Measurements from ENCODE around the gene SLC9A9. TPM values are rescaled to one million over a fixed set of nuclear protein-coding genes. Genes with fewer than 3 reads are reported as not detected.

SLC9A9 gene
- total RNA-seq, 4 donors from 2014 or later, result 2.1 to 40.4 (median 7.2) TPM

GRCh38 chr3:143830786-143831185 is 17.5 kb downstream of the SLC9A9 start:
- DNase-seq, result no peak
- no peaks in the 10 kb centered on the region for H3K9me3 ChIP-seq
- H3K4me3 ChIP-seq, result no peak overlapping the region
- TF ChIP-seq POLR2A (IDR thresholded peaks at IDR 0.05) (no peak), CTCF (IDR thresholded peaks at IDR 0.05) (no peak)
- no peaks in the 10 kb centered on the region for H3K36me3 ChIP-seq
- H3K4me1 ChIP-seq, result peaks cover 0 to 10% (median 0%) of the 10 kb centered on the region in 4 donors
- peak overlapping the region in 1 of 4 donors; percentile 48 for H3K27ac ChIP-seq
- no peaks in the 10 kb centered on the region for H3K27me3 ChIP-seq

DNA sequence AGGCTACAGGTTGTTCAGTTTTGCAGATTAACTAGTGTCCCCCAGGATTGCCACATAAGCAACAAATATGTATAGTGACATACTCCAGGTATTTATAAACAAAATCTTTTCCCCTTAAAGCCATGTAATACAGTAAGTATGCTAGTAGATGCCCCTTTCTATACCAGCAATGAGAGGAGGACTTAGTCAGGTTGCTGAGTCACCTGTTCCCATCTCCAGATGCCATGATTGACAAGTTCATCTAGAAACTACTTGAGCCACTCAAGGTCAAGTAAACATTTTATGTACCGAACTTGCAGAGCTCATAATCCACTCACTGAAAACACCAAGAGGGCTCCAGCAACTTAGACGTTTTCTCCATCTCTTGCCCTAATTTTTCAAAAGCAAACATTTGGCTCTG is 18.2 kb downstream of the SLC9A9 start:
- TF ChIP-seq POLR2A (IDR thresholded peaks at IDR 0.05) (no peak), CTCF (IDR thresholded peaks at IDR 0.05) (no peak)
- Histone ChIP-seq H3K4me1 (peaks cover 0 to 10% (median 2%) of the 10 kb centered on the region in 4 donors), H3K27me3 (no peaks in the 10 kb centered on the region), H3K4me3 (no peak overlapping the region), H3K27ac (no peak overlapping the region), H3K36me3 (no peaks in the 10 kb centered on the region), H3K9me3 (no peaks in the 10 kb centered on the region)
- DNase-seq, result no peak

DNA sequence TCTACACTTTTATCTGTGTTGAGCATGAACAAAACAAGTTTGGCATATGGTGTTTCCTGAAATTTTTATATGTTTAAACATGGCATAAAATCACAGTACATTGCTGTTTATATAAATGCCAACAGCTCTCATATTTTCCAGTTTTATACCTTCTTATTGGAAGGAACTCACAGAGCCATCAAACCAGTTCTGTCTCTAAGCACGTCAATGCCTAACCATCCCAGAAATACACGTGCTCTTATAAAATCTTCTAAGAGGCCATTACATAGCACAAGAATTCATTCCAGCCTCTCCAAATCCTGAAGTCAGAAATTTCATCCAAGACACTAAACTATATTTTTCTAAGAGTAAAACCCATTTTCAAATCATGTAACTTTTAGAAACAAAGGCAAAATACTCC is 20.8 kb downstream of the SLC9A9 start:
- peaks cover 0 to 17% (median 3%) of the 10 kb centered on the region in 4 donors for H3K4me1 ChIP-seq

DNA sequence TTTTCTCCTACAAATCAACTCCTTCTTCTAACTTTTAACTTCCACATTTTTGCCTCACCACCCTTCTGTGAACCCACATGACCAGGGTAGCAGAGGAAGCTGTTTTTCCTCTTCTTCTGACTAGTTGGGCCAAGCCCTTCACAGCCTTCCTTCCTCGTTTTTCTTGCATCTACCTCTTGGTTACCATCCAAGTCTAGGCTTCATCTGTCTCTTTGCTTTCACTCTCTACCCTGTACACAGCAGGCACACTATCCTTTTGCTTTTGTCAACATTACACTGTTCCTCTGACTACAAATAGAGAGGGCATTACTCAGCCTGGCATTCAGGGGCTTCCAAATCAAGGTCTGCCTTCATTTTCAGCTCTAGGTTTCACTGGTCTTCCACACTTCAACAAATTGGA is 22.0 kb downstream of the SLC9A9 start:
- Histone ChIP-seq H3K36me3 (no peaks in the 10 kb centered on the region), H3K27me3 (no peaks in the 10 kb centered on the region), H3K27ac (peak overlapping the region in 1 of 4 donors; percentile 41), H3K4me1 (peaks cover 0 to 14% (median 3%) of the 10 kb centered on the region in 4 donors), H3K9me3 (no peaks in the 10 kb centered on the region), H3K4me3 (no peak overlapping the region)
- TF ChIP-seq CTCF (IDR thresholded peaks at IDR 0.05) (no peak), POLR2A (IDR thresholded peaks at IDR 0.05) (no peak)
- no peak for DNase-seq

More for the DNA sequence above, 20.8 kb downstream of the SLC9A9 start:
- Histone ChIP-seq H3K9me3 (no peaks in the 10 kb centered on the region), H3K27me3 (no peaks in the 10 kb centered on the region), H3K27ac (no peak overlapping the region), H3K36me3 (no peaks in the 10 kb centered on the region), H3K4me3 (no peak overlapping the region)
- DNase-seq, result no peak
- TF ChIP-seq POLR2A (IDR thresholded peaks at IDR 0.05), result no peak
- no peak for TF ChIP-seq CTCF (IDR thresholded peaks at IDR 0.05)

DNA sequence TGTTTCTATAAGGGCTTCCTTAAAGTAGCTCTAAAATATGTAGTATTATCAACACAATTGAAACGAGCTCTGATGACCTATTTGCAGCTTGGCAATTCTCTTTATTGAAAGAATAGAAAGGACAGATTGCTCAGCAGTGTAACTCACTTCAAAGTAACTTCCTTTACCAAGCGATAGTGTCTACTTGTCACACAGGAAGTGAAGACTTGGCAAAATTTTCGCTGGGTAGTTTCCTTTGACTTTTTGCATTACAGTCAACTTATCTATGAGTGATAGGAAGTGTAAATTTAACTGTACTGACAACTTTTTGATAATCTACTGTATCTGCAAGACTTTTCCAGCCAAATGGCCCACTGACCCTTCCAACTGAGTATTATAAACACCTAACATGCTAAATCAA is 22.8 kb downstream of the SLC9A9 start:
- no peaks in the 10 kb centered on the region for H3K27me3 ChIP-seq
- H3K4me1 ChIP-seq, result peaks cover 0 to 9% (median 3%) of the 10 kb centered on the region in 4 donors
- no peak for TF ChIP-seq POLR2A (IDR thresholded peaks at IDR 0.05)
- no peak for TF ChIP-seq CTCF (IDR thresholded peaks at IDR 0.05)
- no peaks in the 10 kb centered on the region for H3K9me3 ChIP-seq
- DNase-seq, result no peak
- H3K27ac ChIP-seq, result peak overlapping the region in 2 of 4 donors; percentile 21 to 41
- H3K4me3 ChIP-seq, result no peak overlapping the region
- no peaks in the 10 kb centered on the region for H3K36me3 ChIP-seq
